ENCODE data around the gene LENG9. TPM values are rescaled to one million over a fixed set of nuclear protein-coding genes. Genes with fewer than 3 reads are reported as not detected.

The LENG9 gene
- total RNA-seq, 2 donors from 2014 or later = 18.2 to 24.6 TPM

GRCh38 chr19:54418030-54418929, 45.3 kb downstream of the LENG9 start:
- intact Hi-C loops (cut with DNase I) = no loop called here
- no peaks in the 10 kb centered on the region for H3K4me1 ChIP-seq
- no peaks in the 10 kb centered on the region for H3K36me3 ChIP-seq
- no peak overlapping the region for H3K9ac ChIP-seq (ENCODE audit: low read depth in 2 of 2, low read length in 2 of 2)
- no peaks in the 10 kb centered on the region for H3K9me3 ChIP-seq
- TF ChIP-seq, protein P1, sequence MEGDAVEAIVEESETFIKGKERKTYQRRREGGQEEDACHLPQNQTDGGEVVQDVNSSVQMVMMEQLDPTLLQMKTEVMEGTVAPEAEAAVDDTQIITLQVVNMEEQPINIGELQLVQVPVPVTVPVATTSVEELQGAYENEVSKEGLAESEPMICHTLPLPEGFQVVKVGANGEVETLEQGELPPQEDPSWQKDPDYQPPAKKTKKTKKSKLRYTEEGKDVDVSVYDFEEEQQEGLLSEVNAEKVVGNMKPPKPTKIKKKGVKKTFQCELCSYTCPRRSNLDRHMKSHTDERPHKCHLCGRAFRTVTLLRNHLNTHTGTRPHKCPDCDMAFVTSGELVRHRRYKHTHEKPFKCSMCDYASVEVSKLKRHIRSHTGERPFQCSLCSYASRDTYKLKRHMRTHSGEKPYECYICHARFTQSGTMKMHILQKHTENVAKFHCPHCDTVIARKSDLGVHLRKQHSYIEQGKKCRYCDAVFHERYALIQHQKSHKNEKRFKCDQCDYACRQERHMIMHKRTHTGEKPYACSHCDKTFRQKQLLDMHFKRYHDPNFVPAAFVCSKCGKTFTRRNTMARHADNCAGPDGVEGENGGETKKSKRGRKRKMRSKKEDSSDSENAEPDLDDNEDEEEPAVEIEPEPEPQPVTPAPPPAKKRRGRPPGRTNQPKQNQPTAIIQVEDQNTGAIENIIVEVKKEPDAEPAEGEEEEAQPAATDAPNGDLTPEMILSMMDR (IDR thresholded peaks at IDR 0.05) = no peak
- no peak overlapping the region for H3K4me3 ChIP-seq
- peaks cover 29% of the 10 kb centered on the region for H3K27me3 ChIP-seq
- H3K27ac ChIP-seq = no peak overlapping the region
- no peak for DNase-seq

- Histone ChIP-seq H3K27ac (no peak overlapping the region), H3K4me3 (no peak overlapping the region), H3K4me1 (no peaks in the 10 kb centered on the region), H3K9me3 (no peaks in the 10 kb centered on the region), H3K27me3 (peaks cover 29% of the 10 kb centered on the region), H3K36me3 (no peaks in the 10 kb centered on the region), H3K9ac (ENCODE audit: low read depth in 2 of 2, low read length in 2 of 2) (no peak overlapping the region)
- intact Hi-C loops (cut with DNase I) = no loop called here
- TF ChIP-seq, protein P1 (IDR thresholded peaks at IDR 0.05) = no peak
- DNase-seq = no peak
Measured at GRCh38 chr19:54416695-54417491, 46.7 kb downstream of the LENG9 start.

DNA sequence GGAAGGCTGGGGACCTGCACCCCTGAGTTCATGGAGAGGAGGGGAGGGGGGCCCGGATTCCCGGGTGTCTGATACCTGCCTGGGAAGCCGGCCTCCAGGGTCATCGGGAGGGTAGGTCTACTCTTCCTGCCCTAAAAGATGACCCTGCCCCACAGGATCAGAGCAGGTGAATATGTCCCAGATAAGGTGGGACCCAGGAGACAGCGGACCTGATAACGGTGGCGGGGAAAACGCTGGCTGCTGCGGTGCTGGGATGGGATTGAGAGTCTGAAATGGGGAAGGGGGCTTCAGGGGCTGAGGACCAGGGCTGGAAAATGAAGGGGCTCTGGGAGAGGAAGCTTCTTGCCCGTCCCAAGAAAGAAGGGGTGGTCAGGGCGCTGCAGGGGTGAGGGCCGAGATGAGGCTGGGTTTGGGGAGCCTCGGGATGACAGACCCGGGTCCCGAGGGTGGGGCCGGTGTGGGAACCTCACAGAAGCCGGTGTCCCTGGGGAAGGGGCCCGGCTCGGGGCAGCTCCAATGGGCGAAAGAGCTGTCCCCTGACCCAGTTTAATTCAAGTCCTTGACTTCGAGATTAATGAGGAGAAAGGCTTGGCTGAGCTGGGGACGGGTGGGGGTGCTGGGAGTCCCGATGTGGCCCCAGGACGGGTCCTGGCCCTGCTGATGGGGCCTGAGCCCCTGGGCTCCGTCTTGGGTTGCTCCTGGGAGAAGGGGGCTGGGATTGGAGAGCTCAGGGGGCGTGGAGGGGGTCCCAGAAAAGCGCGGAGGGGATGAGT, 47.5 kb downstream of the LENG9 start:
- Histone ChIP-seq H3K4me3 (no peak overlapping the region), H3K9ac (ENCODE audit: low read depth in 2 of 2, low read length in 2 of 2) (no peak overlapping the region)
- TF ChIP-seq, protein P1 (IDR thresholded peaks at IDR 0.05) = no peak

GRCh38 chr19:54415208-54415900, 48.2 kb downstream of the LENG9 start, which contains the start of gene TTYH1:
TSS of gene TTYH1 (plus strand) at chr19:54415464. CDS start at chr19:54415553, 89 bp downstream.
- H3K9me3 ChIP-seq = no peaks in the 10 kb centered on the region
- no peak within 1 kb of the TSS for H3K27ac ChIP-seq
- H3K4me1 ChIP-seq = no peaks in the 10 kb centered on the region
- peaks cover 24% of the 10 kb centered on the region for H3K27me3 ChIP-seq
- TF ChIP-seq, protein P1 (IDR thresholded peaks at IDR 0.05) = no peak
- intact Hi-C loops (cut with DNase I) = no loop called here
- H3K36me3 ChIP-seq = no peaks in the 10 kb centered on the region
- no peak within 1 kb of the TSS for H3K9ac ChIP-seq (ENCODE audit: low read depth in 2 of 2, low read length in 2 of 2)
- H3K4me3 ChIP-seq = no peak within 1 kb of the TSS
- DNase-seq = no peak

More for the DNA sequence above, 47.5 kb downstream of the LENG9 start:
- no peak overlapping the region for H3K27ac ChIP-seq
- DNase-seq = no peak
- no peaks in the 10 kb centered on the region for H3K4me1 ChIP-seq
- H3K36me3 ChIP-seq = no peaks in the 10 kb centered on the region
- H3K27me3 ChIP-seq = peaks cover 29% of the 10 kb centered on the region
- intact Hi-C loops (cut with DNase I) = no loop called here
- no peaks in the 10 kb centered on the region for H3K9me3 ChIP-seq
